HuH-7.5 (cell line): ENCODE data around the gene OCA2.

ENCODE experiments used
- DNase-seq: peaks from one replicate; pipeline ENCODE4 v3.0.0; 2011; ENCODE audit warnings: low spot score

The OCA2 gene

GRCh38 chr15:28078191-28078719 lies 20.9 kb downstream of the OCA2 start:
- DNase-seq: no peak

DNA sequence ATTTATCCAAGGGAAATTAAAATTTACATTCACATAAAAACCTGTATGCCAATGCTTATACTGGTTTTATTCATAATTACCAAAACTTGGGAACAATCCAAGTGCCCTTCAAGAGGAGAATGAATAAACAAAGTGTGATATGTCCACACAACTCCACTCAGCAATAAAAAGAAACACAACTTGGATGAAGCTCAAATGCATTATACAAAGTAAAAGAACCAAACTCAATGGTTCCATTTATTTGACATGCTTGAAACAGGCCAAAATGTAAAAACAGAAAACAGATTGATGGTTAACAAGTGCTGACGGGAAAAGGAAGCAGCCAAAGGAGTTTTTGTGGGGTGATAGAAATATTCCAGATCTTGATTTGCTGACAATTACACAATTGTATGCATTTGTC lies 23.5 kb downstream of the OCA2 start:
- DNase-seq: no peak

DNA sequence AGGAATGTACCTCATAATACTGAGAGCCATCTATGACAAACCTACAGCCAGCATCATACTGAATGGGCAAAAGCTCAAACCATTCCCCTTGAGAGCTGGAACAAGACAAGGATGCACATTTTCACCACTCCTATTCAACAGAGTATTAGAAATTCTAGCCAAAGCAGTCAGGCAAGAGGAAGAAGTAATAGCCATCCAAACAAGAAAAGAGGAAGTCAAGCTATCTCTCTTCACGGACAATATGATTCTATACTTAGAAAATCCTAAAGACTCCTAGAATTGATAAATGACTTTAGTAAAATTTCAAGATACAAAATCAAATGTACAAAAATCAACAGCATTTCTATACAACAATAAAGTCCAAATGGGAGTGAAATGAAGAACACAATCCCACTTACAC lies 30.2 kb downstream of the OCA2 start:
- DNase-seq: no peak

- DNase-seq: no peak
Observed at GRCh38 chr15:28066231-28066630, 32.9 kb downstream of the OCA2 start.

DNA sequence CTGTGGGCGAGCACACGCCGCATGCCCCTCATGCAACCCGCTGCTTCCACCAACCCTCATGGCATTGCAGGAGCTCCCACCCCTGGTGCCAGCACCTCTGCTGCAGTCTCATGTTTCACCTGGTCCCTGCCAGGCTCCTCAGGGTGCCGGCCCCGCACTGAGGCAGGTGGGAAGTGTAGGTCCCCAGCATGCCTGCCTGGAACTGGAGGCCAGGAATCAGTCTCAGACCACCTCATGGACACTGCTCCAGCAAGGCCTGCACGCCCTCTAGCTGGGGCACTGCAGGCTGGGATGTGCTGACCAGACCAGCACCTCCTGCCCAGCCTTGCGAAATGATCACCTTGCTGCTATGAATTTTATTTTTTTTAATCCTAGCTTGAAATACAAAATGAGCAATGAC lies 39.1 kb downstream of the OCA2 start:
- no peak for DNase-seq

- DNase-seq: no peak
Observed at GRCh38 chr15:28058082-28058481, 41.0 kb downstream of the OCA2 start.

DNA sequence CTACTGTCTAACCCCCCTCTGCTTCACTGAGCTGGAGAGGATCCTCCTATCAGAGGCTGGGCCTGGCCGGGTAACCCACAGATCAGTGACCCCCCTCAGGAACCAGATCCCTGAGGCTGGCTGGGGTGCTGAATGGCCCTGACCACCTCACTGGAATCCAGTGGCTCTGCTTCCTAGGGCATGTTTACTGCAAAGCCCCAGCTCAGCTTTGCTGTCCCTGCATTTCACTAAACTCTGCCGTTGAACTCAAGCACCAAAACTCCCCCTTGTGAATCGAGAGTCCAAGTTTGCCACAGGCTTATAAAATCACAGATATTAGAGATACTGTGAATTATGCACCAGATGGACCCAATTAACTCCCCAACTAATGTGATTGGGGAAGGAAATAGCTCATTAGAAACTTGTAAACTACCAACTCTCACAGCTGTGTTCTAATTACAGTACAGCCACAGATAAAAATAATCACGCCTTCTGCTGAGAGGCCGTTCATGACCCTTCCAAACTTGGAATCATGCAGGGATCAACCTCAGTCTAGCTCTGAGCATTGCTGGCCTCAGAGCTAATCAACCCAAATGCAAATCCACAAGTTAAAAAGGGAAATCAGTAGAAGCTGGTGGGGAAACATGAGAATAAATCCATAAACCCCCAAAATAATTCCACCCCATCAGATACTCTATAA lies 47.0 kb downstream of the OCA2 start:
- DNase-seq: no peak

DNA sequence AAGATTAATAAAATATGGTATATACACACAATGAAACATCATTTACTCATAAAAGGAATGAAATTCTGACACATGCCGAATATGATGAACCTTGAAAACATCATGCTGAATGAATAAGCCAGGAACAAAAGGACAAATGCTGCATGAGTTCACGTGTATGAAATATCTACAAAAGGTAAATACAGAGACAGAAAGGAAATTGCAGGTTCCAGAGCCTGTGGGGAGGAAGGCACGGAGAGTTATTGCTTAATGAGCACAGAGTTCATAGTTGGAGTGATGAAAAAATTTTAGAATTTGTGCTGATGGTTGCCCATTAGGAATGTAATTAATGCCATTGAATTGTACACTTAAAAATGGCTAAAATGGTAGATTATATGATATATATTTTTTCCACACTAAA lies 49.5 kb downstream of the OCA2 start:
- DNase-seq: no peak

DNA sequence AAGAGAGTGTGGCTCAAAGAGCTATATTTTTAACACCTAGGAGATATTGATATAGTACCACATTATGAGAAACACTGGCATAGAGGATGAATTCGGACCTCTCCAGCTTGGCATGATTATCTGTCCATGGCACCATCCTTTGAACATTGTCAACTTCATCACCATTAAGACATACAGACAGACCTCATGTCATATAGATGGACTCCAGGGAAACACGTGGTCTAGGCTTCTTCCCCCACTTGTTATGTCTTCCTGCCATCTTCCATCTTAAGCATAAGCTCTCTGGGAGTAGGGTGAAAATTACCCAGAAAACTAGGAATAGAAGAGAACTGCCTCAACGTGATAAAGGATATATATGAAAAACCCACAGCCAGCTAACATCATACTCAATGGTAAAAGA lies 51.8 kb downstream of the OCA2 start:
- DNase-seq: no peak

GRCh38 chr15:28044121-28044672 lies 54.9 kb downstream of the OCA2 start:
- DNase-seq: no peak

- DNase-seq: no peak
Observed at GRCh38 chr15:28043691-28044091, 55.4 kb downstream of the OCA2 start.

DNA sequence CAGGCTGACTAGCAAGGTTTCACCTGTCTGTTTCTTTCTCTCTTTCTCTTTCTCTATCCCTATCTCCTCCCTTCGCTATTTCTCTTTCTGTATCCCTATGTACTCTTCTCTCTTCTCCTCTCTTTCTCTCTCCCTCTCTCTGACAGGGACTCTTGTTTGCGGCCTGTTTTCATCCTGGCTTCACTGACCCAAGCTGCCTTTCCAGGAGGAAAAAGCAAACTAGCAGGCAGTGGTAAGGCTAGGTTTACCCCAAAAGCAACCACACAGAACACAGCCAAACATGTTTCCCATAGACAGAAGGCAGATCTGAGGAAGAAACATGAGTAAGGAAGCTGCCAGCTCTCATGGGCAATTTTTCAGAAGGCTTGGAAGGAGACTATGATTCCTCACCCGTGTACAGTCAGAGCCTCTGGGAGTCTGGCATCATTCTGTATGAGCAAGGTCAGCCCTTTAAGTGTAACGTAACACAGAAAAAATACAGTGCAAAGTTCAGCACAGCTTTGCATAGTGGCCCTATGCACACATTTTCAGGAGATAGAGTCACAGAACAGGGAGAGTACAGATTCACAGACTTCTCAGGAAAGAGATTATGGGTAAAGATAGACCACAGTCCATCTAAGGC lies 61.0 kb downstream of the OCA2 start:
- DNase-seq: no peak

GRCh38 chr15:28033443-28033842 lies 65.7 kb downstream of the OCA2 start:
- no peak for DNase-seq

GRCh38 chr15:28030801-28031200 lies 68.3 kb downstream of the OCA2 start:
- no peak for DNase-seq

GRCh38 chr15:28027714-28028076 lies 71.4 kb downstream of the OCA2 start:
- DNase-seq: no peak

DNA sequence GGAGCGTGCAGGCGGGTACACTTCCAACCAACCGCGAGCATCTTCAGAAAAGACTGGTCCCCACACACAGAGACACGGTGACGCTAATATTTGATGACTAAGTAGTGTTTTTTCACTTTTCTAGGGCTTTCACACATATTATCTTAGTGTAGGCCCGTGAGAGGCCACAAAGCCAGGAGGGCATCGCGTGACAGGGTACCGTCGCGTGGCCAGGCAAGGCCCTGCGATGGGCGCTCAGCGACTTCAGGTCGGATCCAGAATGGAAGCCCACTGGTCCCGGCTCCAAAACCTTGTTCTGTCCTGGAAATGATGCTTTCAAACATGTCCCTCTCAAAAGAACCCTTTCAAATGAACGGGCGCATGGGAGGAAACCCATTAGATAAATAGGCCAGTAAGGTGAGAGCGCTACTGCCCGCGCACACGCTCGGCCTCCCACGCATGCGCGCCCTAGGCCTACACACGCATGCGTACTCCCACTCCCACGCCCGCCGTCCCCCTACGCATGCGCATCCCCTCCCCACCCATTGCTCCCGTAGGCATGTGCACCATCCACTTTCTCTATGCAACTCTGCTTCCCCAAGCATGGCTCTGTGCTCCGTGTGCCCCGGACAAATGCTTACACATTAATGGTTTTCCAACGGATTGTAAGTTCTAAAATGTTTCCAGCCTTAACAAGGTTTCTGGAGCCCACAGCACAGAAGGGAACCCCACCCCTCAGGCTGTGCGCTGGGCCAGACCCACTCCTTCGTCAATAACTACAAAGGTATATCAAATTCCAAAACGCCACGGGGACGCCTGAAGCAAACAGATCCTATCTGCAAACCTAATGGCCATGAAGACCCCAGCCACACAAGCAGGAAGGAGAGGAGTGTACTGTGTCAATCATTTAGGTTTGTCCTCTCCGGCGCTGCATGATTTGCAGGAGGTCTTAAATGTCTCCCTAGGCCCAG lies 72.1 kb downstream of the OCA2 start:
- DNase-seq: no peak

- DNase-seq: no peak
Observed at GRCh38 chr15:28026221-28026620, 72.9 kb downstream of the OCA2 start.

GRCh38 chr15:28025413-28025812 lies 73.7 kb downstream of the OCA2 start:
- DNase-seq: no peak

DNA sequence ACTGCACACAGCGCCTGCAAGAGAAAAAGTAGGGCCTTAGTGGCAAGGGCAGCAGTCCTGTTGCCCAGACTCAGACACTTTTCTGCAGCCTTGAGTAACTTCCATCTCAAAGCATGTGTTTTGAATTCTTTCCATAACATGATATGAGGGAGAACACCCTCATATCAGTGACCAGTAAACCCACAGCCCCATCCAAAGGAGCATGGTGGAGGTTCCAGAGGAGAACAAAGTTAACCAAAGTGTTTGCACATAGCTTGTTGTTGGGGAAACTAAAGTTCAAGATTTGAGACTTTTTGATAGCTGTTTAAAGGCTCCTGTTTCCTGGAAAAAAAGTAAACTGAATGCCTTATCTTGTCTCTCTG lies 74.2 kb downstream of the OCA2 start:
- DNase-seq: no peak

DNA sequence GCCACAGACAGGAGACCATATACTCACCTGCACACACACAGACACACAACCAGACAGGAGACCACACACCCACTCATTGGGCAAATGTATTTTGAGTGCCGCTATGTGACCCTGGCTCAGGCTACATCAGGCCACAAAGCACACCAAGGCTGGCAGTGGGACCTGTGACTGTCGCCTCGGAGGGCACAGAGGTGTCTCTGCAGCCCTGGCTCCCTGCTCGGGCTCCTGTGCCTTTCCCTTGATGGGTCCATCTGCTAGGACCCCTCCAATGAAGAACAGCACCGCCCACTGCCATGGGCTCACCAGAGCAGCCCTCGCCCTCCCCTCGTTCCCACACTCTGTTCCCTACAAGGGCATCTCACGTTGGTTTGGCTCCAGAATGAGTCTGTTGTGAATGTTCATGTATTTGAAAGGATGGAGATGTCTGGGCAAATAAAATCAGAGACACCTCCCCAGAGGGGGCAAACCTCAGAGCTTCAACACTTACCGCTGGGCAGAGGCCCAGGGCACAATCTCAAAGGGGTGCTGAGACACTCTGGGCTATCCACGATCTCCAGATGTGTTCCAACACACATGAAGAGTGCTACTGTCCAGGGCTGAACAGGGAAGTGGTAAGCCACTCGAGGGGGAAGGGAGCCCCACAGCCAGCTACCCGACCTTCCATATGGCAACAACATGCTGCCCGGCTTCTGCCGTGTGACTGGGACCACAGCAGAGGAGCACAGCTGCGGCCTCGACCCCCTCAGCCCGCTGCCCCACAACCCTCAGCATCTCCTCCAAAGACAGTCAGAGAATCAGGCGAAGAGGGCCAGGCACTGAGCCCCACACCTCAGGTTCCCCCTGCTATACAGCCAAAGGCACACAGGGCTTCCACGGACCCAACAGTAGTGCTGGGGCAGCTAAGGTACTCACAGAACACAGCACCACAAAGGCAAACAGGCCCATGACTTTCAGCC lies 74.9 kb downstream of the OCA2 start:
- DNase-seq: no peak

GRCh38 chr15:28023422-28023821 lies 75.7 kb downstream of the OCA2 start:
- DNase-seq: no peak
